Calu3 (cell line): ENCODE results near the gene S100A2. TPM values are rescaled to one million over a fixed set of nuclear protein-coding genes. Genes with fewer than 3 reads are reported as not detected.
"Not testable (repeated sequence)": the region's sequence is repeated elsewhere in the genome, so short reads cannot be mapped to it uniquely, and the experiment has no call there.

ENCODE experiments used
- BruUV-seq: library from RNA; stranded (reverse); fragments of 400-500 nt; replicated peaks from 2 replicates; lab custom pipeline; 2021; lab: Mats Ljungman, UMichigan
- CTCF ChIA-PET: fragments of 300-600 bp; sonication (Branson Sonifier 250); formaldehyde crosslinking; loops from one replicate; lab custom pipeline; 2022; ENCODE audit warnings: antibody characterized with exemption; lab: Charles Lee
- DNase-seq: peaks from one replicate; pipeline ENCODE4 v3.0.0; 2022
- H3K27ac Mint-ChIP-seq: one replicate; pipeline ENCODE4 v1.8.0; 2022; ENCODE audit warnings: mixed read lengths; ENCODE audit not compliant: unreplicated experiment
- H3K27me3 Mint-ChIP-seq: one replicate; pipeline ENCODE4 v1.8.0; 2022; ENCODE audit warnings: mixed read lengths; ENCODE audit not compliant: unreplicated experiment
- H3K36me3 Mint-ChIP-seq: one replicate; pipeline ENCODE4 v1.8.0; 2022; ENCODE audit warnings: mild to moderate bottlenecking, moderate library complexity, mixed read lengths; ENCODE audit not compliant: insufficient read depth, unreplicated experiment
- H3K4me1 Mint-ChIP-seq: one replicate; pipeline ENCODE4 v1.8.0; 2022; ENCODE audit warnings: mild to moderate bottlenecking, low read depth, mixed read lengths; ENCODE audit not compliant: unreplicated experiment
- H3K4me3 Mint-ChIP-seq: one replicate; pipeline ENCODE4 v1.8.0; 2022; ENCODE audit warnings: mild to moderate bottlenecking, low read depth, moderate library complexity, mixed read lengths; ENCODE audit not compliant: unreplicated experiment
- H3K9me3 Mint-ChIP-seq: one replicate; pipeline ENCODE4 v1.8.0; 2022; ENCODE audit warnings: low read depth, mixed read lengths; ENCODE audit not compliant: unreplicated experiment
- CTCF ChIP-seq: fragments of 200-600 bp; IDR thresholded peaks from one replicate; pipeline ENCODE4 v1.8.0; 2022; ENCODE audit warnings: antibody characterized with exemption; ENCODE audit not compliant: unreplicated experiment
- intact Hi-C: fragments of 100-400 bp; cut with micrococcal nuclease; formaldehyde crosslinking; loops from one replicate; pipeline ENCODE4 v1.10.0; 2022; ENCODE audit not compliant: unreplicated experiment
- total RNA-seq: library from RNA; stranded (reverse); gene quantifications from 2 replicates; pipeline ENCODE4 v1.2.3, GENCODE V29; 2022

S100A2 gene
- total RNA-seq, 1 experiment from 2014 or later, result 11.1 TPM

GRCh38 chr1:153520818-153521476, 44.7 kb downstream of the S100A2 start:
- no TSS peak for BruUV-seq
- no peak for DNase-seq
- intact Hi-C loops, result no loop called here

DNA sequence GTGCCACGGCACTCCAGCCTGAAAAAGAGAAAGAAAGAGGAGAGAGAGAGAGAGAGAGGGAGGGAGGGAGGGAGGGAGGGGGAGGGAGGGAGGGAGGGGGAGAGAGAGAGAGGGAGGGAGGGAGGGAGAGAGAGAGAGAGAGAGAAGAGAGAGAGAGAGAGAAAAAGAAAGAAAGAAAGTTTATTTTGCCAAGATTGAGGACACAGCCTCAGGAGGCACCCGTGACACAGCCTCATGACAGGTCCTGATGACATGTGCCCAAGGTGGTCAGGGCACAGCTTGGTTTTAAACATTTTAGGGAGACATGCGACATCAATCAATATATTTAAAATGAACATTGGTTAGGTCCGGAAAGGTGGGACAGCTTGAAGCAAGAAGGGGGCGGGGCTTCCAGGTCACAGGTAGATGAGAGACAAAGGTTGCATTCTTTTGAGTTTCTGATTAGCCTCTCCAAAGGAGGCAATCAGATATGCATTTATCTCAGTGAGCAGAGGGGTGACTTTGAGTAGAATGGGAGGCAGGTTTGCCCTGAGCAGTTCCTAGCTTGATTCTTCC, 45.4 kb downstream of the S100A2 start:
- CTCF ChIA-PET, result interaction anchor here (0.6 to 2.5 kb wide), 8 partner anchors 12 to 114 kb away, joined by 3 to 14 read pairs (median 8); partner anchors contain the start of genes CHTOP and S100A13
- intact Hi-C loops, BruUV-seq, H3K27me3 Mint-ChIP-seq, H3K9me3 Mint-ChIP-seq: not testable (repeated sequence)
- peak; percentile 84 for DNase-seq
- Mint-ChIP-seq H3K36me3 (peaks cover 27% of the 10 kb centered on the region), H3K27ac (peak overlapping the region; percentile 69), H3K4me1 (peaks cover 49% of the 10 kb centered on the region), H3K4me3 (peak overlapping the region; percentile 33)

More at GRCh38 chr1:153520818-153521476, 44.7 kb downstream of the S100A2 start:
- H3K4me3 Mint-ChIP-seq, result no peak overlapping the region
- TF ChIP-seq CTCF, result no peak
- CTCF ChIA-PET, result interaction anchor here (0.9 to 2.5 kb wide), 9 partner anchors 8 to 151 kb away, joined by 3 to 14 read pairs (median 6); partner anchors contain the start of genes CHTOP and S100A13
- H3K36me3 Mint-ChIP-seq, result peaks cover 23% of the 10 kb centered on the region
- no peaks in the 10 kb centered on the region for H3K9me3 Mint-ChIP-seq
- peak overlapping the region; percentile 69 for H3K27ac Mint-ChIP-seq
- H3K4me1 Mint-ChIP-seq, result peaks cover 46% of the 10 kb centered on the region
- no peaks in the 10 kb centered on the region for H3K27me3 Mint-ChIP-seq

- CTCF ChIA-PET, result interaction anchor here (2.5 kb wide), 1 partner anchor 13 kb away, joined by 14 read pairs; no protein-coding TSS in a partner anchor
- Mint-ChIP-seq H3K9me3 (no peaks in the 10 kb centered on the region), H3K4me1 (peaks cover 49% of the 10 kb centered on the region), H3K27ac (peak overlapping the region; percentile 69), H3K36me3 (peaks cover 27% of the 10 kb centered on the region), H3K27me3 (no peaks in the 10 kb centered on the region), H3K4me3 (peak overlapping the region; percentile 33)
- DNase-seq, result no peak
- TF ChIP-seq CTCF, result no peak
- no TSS peak for BruUV-seq
- intact Hi-C loops, result loop anchor here (10.0 kb wide), 1 partner anchor 466 kb away; the partner anchor contains the start of gene RAB13
Measured at GRCh38 chr1:153519242-153519641, 46.4 kb downstream of the S100A2 start.

GRCh38 chr1:153515504-153516394, 49.9 kb downstream of the S100A2 start:
- peak overlapping the region; percentile 82 for H3K27ac Mint-ChIP-seq
- intact Hi-C loops, result loop anchor here (10.0 kb wide), 1 partner anchor 469 kb away; the partner anchor contains the start of gene RAB13
- BruUV-seq, result no TSS peak
- H3K27me3 Mint-ChIP-seq, result no peaks in the 10 kb centered on the region
- peaks cover 77% of the 10 kb centered on the region for H3K4me1 Mint-ChIP-seq
- no peaks in the 10 kb centered on the region for H3K9me3 Mint-ChIP-seq
- peaks cover 31% of the 10 kb centered on the region for H3K36me3 Mint-ChIP-seq
- DNase-seq, result peak; percentile 92
- H3K4me3 Mint-ChIP-seq, result no peak overlapping the region
- TF ChIP-seq CTCF, result no peak
- CTCF ChIA-PET, result interaction anchor here (0.5 to 1.9 kb wide), 20 partner anchors 9 to 226 kb away, joined by 3 to 34 read pairs (median 4); partner anchors contain the start of genes CHTOP, INTS3, S100A13 and S100A16
